ENCODE data around the gene ANKRD45. TPM values are rescaled to one million over a fixed set of nuclear protein-coding genes. Genes with fewer than 3 reads are reported as not detected.

The ANKRD45 gene
- polyA plus RNA-seq, 2 of the 4 experiments (the other 2 are of a cell fraction), result 0.18 to 0.27 TPM

DNA sequence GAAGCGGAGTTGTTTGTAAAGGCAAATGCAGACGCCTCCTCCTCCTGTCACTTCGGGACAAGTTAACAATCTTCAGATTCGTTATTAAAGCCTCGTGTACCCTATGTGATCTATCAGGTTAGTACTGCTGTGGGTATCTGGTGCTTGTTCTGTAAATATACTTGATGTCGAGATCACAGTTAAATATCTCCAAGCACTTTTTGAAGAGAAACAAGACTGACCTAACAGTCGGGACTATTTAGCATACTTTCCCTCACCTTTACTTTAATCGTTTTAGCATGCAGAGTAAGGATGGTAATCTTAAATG, 45.8 kb upstream of the ANKRD45 start:
- Histone ChIP-seq H3K4me1 (peaks cover 20% of the 10 kb centered on the region; the same call in 2 of the 3 replicates), H3K4me3 (peak overlapping the region; percentile 63), H3K9me3 (no peaks in the 10 kb centered on the region), H3K27ac (peak overlapping the region; percentile 79 to 96), H3K4me2 (peak overlapping the region; percentile 91)
- CTCF ChIA-PET, result interaction anchor here (0.9 to 1.0 kb wide), 3 partner anchors 23 to 285 kb away, joined by 3 to 4 read pairs (median 3); no protein-coding TSS in a partner anchor
- WGBS (ENCODE audit: missing lambda C conversion rate), result under 1% methylated on average over 8 of the region's 8 CpGs
- DNase-seq (ENCODE audit: low read depth in 1 of 2, low spot score in 1 of 2) (no peak), ATAC-seq (no peak), FAIRE-seq (no peak)
- POLR2A ChIA-PET, result interaction anchor here (0.8 to 1.6 kb wide), 5 partner anchors 8 to 238 kb away, joined by 3 to 15 read pairs (median 6); partner anchors contain the start of genes CENPL, DARS2, PRDX6 and ZBTB37
- TF ChIP-seq KDM5A (IDR thresholded peaks at IDR 0.05), result no peak
- no peak for TF ChIP-seq GATA3 (IDR thresholded peaks at IDR 0.05; ENCODE audit: borderline replicate concordance)
- TF ChIP-seq, protein P1, sequence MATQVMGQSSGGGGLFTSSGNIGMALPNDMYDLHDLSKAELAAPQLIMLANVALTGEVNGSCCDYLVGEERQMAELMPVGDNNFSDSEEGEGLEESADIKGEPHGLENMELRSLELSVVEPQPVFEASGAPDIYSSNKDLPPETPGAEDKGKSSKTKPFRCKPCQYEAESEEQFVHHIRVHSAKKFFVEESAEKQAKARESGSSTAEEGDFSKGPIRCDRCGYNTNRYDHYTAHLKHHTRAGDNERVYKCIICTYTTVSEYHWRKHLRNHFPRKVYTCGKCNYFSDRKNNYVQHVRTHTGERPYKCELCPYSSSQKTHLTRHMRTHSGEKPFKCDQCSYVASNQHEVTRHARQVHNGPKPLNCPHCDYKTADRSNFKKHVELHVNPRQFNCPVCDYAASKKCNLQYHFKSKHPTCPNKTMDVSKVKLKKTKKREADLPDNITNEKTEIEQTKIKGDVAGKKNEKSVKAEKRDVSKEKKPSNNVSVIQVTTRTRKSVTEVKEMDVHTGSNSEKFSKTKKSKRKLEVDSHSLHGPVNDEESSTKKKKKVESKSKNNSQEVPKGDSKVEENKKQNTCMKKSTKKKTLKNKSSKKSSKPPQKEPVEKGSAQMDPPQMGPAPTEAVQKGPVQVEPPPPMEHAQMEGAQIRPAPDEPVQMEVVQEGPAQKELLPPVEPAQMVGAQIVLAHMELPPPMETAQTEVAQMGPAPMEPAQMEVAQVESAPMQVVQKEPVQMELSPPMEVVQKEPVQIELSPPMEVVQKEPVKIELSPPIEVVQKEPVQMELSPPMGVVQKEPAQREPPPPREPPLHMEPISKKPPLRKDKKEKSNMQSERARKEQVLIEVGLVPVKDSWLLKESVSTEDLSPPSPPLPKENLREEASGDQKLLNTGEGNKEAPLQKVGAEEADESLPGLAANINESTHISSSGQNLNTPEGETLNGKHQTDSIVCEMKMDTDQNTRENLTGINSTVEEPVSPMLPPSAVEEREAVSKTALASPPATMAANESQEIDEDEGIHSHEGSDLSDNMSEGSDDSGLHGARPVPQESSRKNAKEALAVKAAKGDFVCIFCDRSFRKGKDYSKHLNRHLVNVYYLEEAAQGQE (IDR thresholded peaks at IDR 0.05), result no peak
- TF ChIP-seq, protein P2, sequence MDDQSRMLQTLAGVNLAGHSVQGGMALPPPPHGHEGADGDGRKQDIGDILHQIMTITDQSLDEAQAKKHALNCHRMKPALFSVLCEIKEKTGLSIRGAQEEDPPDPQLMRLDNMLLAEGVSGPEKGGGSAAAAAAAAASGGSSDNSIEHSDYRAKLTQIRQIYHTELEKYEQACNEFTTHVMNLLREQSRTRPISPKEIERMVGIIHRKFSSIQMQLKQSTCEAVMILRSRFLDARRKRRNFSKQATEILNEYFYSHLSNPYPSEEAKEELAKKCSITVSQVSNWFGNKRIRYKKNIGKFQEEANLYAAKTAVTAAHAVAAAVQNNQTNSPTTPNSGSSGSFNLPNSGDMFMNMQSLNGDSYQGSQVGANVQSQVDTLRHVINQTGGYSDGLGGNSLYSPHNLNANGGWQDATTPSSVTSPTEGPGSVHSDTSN (IDR thresholded peaks at IDR 0.05), result no peak
- TF ChIP-seq NR3C1 (IDR thresholded peaks at IDR 0.05), result no peak
- no peak for TF ChIP-seq NFE2L2 (conservative IDR thresholded peaks at IDR 0.05; ENCODE audit: low read length)
- TF ChIP-seq POLR2A (IDR thresholded peaks at IDR 0.05; ENCODE audit: low read length), result no peak
- TF ChIP-seq ZFP36 (IDR thresholded peaks at IDR 0.05; ENCODE audit: borderline replicate concordance, partially characterized antibody), result no peak
- TF ChIP-seq, protein P3, sequence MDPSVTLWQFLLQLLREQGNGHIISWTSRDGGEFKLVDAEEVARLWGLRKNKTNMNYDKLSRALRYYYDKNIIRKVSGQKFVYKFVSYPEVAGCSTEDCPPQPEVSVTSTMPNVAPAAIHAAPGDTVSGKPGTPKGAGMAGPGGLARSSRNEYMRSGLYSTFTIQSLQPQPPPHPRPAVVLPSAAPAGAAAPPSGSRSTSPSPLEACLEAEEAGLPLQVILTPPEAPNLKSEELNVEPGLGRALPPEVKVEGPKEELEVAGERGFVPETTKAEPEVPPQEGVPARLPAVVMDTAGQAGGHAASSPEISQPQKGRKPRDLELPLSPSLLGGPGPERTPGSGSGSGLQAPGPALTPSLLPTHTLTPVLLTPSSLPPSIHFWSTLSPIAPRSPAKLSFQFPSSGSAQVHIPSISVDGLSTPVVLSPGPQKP (IDR thresholded peaks at IDR 0.05; ENCODE audit: low read depth, low read length), result no peak

- FAIRE-seq (peak; percentile 56), ATAC-seq (peak; percentile 99), DNase-seq (ENCODE audit: low read depth in 1 of 2, low spot score in 1 of 2) (peak; percentile 89 to 93)
- ChIA-PET POLR2A (interaction anchor here (0.6 to 1.6 kb wide), 10 partner anchors 8 to 332 kb away, joined by 3 to 15 read pairs (median 4); partner anchors contain the start of genes CENPL, DARS2, PRDX6 and RC3H1), CTCF (interaction anchor here (1.0 to 2.2 kb wide), 4 partner anchors 22 to 284 kb away, joined by 3 to 12 read pairs (median 4); no protein-coding TSS in a partner anchor)
- Histone ChIP-seq H3K4me2 (peak within 1 kb of the TSS; percentile 91), H3K27ac (peak within 1 kb of the TSS; percentile 79 to 96), H3K9me3 (no peaks in the 10 kb centered on the region), H3K4me1 (peaks cover 20% of the 10 kb centered on the region; the same call in 2 of the 3 replicates), H3K4me3 (peak within 1 kb of the TSS; percentile 63)
- WGBS (ENCODE audit: missing lambda C conversion rate), result under 1% methylated on average over 28 of the region's 43 CpGs
- no peak for TF ChIP-seq TFCP2L1 (CRISPR knock-in tag; IDR thresholded peaks at IDR 0.05)
- TF ChIP-seq CEBPB (IDR thresholded peaks at IDR 0.05), result peak in 1 of 2 experiments; percentile 4; a peak in 1 of 4 replicates
- TF ChIP-seq, protein P4, sequence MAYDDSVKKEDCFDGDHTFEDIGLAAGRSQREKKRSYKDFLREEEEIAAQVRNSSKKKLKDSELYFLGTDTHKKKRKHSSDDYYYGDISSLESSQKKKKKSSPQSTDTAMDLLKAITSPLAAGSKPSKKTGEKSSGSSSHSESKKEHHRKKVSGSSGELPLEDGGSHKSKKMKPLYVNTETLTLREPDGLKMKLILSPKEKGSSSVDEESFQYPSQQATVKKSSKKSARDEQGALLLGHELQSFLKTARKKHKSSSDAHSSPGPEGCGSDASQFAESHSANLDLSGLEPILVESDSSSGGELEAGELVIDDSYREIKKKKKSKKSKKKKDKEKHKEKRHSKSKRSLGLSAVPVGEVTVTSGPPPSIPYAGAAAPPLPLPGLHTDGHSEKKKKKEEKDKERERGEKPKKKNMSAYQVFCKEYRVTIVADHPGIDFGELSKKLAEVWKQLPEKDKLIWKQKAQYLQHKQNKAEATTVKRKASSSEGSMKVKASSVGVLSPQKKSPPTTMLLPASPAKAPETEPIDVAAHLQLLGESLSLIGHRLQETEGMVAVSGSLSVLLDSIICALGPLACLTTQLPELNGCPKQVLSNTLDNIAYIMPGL (CRISPR knock-in tag; IDR thresholded peaks at IDR 0.05; ENCODE audit: borderline replicate concordance), result no peak
- TF ChIP-seq E2F6 (IDR thresholded peaks at IDR 0.05; ENCODE audit: borderline replicate concordance, low read depth), result peak; percentile 74; the same call in 1 of the 2 replicates
- 0 out of 5 replicates have a peak, but pooled peaks of 1 of the 2 experiments have one; percentile 2 for TF ChIP-seq RAD21 (conservative IDR thresholded peaks at IDR 0.05 in 1 of 2, IDR thresholded peaks at IDR 0.05 in 1 of 2)
- 0 out of 2 replicates have a peak, but pooled peaks have one; percentile 42 for TF ChIP-seq EHF (CRISPR knock-in tag; IDR thresholded peaks at IDR 0.05)
- TF ChIP-seq, protein P5, sequence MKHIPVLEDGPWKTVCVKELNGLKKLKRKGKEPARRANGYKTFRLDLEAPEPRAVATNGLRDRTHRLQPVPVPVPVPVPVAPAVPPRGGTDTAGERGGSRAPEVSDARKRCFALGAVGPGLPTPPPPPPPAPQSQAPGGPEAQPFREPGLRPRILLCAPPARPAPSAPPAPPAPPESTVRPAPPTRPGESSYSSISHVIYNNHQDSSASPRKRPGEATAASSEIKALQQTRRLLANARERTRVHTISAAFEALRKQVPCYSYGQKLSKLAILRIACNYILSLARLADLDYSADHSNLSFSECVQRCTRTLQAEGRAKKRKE (CRISPR knock-in tag; IDR thresholded peaks at IDR 0.05; ENCODE audit: low read depth), result 0 out of 2 replicates have a peak, but pooled peaks have one; percentile 25
- 0 out of 2 replicates have a peak, but pooled peaks have one; percentile 30 for TF ChIP-seq ZSCAN20 (CRISPR knock-in tag; IDR thresholded peaks at IDR 0.05)
- peak; percentile 49; the same call in 1 of the 2 replicates for TF ChIP-seq EHMT2 (IDR thresholded peaks at IDR 0.05; ENCODE audit: low read depth)
- peak; percentile 71 for TF ChIP-seq KDM5A (IDR thresholded peaks at IDR 0.05)
- TF ChIP-seq MAZ (IDR thresholded peaks at IDR 0.05; ENCODE audit: borderline replicate concordance, low read depth, low read length), result 0 out of 2 replicates have a peak, but pooled peaks have one; percentile 32
- no peak; the same call in 1 of the 2 replicates for TF ChIP-seq ZC3H11A (IDR thresholded peaks at IDR 0.05)
- no peak for TF ChIP-seq NPAS2 (CRISPR knock-in tag; IDR thresholded peaks at IDR 0.05; ENCODE audit: borderline replicate concordance)
- TF ChIP-seq SREBF2 (IDR thresholded peaks at IDR 0.05), result no peak
- no peak for TF ChIP-seq CBX8 (IDR thresholded peaks at IDR 0.05)
- TF ChIP-seq HOXB13 (CRISPR knock-in tag; IDR thresholded peaks at IDR 0.05; ENCODE audit: low read depth), result 0 out of 2 replicates have a peak, but pooled peaks have one; percentile 29
Observed at GRCh38 chr1:173714759-173715537, 45.3 kb upstream of the ANKRD45 start, which contains the start of gene KLHL20. Gene KLHL20 (plus strand): TSS chr1:173714981. CDS start chr1:173716044, 1,063 bp downstream.
